Measurements from ENCODE around the gene WNK4.

Gene WNK4

GRCh38 chr17:42775534-42776098, 4.8 kb upstream of the WNK4 start (continued):
- TF ChIP-seq TSHZ2 (CRISPR knock-in tag; IDR thresholded peaks at IDR 0.05) (no peak), GLIS3 (CRISPR knock-in tag; IDR thresholded peaks at IDR 0.05) (no peak), ZFP3 (CRISPR knock-in tag; IDR thresholded peaks at IDR 0.05) (no peak)

GRCh38 chr17:42778570-42778969, 1.8 kb upstream of the WNK4 start:
- TF ChIP-seq PATZ1 (CRISPR knock-in tag; IDR thresholded peaks at IDR 0.05; ENCODE audit: borderline replicate concordance) (no peak), ZFP3 (CRISPR knock-in tag; IDR thresholded peaks at IDR 0.05) (no peak), ZC3H10 (CRISPR knock-in tag; IDR thresholded peaks at IDR 0.05) (no peak), OSR1 (CRISPR knock-in tag; IDR thresholded peaks at IDR 0.05) (no peak), SNAI2 (CRISPR knock-in tag; IDR thresholded peaks at IDR 0.05) (no peak), RARB (CRISPR knock-in tag; IDR thresholded peaks at IDR 0.05) (no peak), BACH2 (CRISPR knock-in tag; IDR thresholded peaks at IDR 0.05; ENCODE audit: borderline replicate concordance) (no peak), POU6F1 (CRISPR knock-in tag; IDR thresholded peaks at IDR 0.05; ENCODE audit: borderline replicate concordance, low read depth) (no peak), ZNF8 (CRISPR knock-in tag; IDR thresholded peaks at IDR 0.05) (no peak), CSDC2 (CRISPR knock-in tag; IDR thresholded peaks at IDR 0.05) (no peak), TCF4 (CRISPR knock-in tag; IDR thresholded peaks at IDR 0.05; ENCODE audit: borderline replicate concordance) (no peak), ESRRG (CRISPR knock-in tag; IDR thresholded peaks at IDR 0.05) (no peak), TOX (CRISPR knock-in tag; IDR thresholded peaks at IDR 0.05; ENCODE audit: borderline replicate concordance) (no peak)
- no peak for ATAC-seq

GRCh38 chr17:42779304-42779935, 990 bp upstream of the WNK4 start:
- no peak for TF ChIP-seq RARB (CRISPR knock-in tag; IDR thresholded peaks at IDR 0.05)
- no peak for TF ChIP-seq PPARA (CRISPR knock-in tag; IDR thresholded peaks at IDR 0.05; ENCODE audit: borderline replicate concordance)
- no peak for TF ChIP-seq ZFP30 (CRISPR knock-in tag; IDR thresholded peaks at IDR 0.05)

GRCh38 chr17:42780851-42781638, 635 bp downstream of the WNK4 start:
- peak; percentile 36 for ATAC-seq
- no peak for TF ChIP-seq OSR1 (CRISPR knock-in tag; IDR thresholded peaks at IDR 0.05)
- no peak for TF ChIP-seq ZFP30 (CRISPR knock-in tag; IDR thresholded peaks at IDR 0.05)
- no peak for TF ChIP-seq ZFP3 (CRISPR knock-in tag; IDR thresholded peaks at IDR 0.05)
- TF ChIP-seq CSDC2 (CRISPR knock-in tag; IDR thresholded peaks at IDR 0.05): no peak
- no peak for TF ChIP-seq RARB (CRISPR knock-in tag; IDR thresholded peaks at IDR 0.05)
- TF ChIP-seq ZNF8 (CRISPR knock-in tag; IDR thresholded peaks at IDR 0.05): no peak
- no peak for TF ChIP-seq TCF4 (CRISPR knock-in tag; IDR thresholded peaks at IDR 0.05; ENCODE audit: borderline replicate concordance)
- TF ChIP-seq ISL1 (CRISPR knock-in tag; IDR thresholded peaks at IDR 0.05): no peak
- TF ChIP-seq BACH2 (CRISPR knock-in tag; IDR thresholded peaks at IDR 0.05; ENCODE audit: borderline replicate concordance): no peak
- no peak for TF ChIP-seq TSHZ2 (CRISPR knock-in tag; IDR thresholded peaks at IDR 0.05)
- no peak for TF ChIP-seq ARNTL (CRISPR knock-in tag; IDR thresholded peaks at IDR 0.05; ENCODE audit: borderline replicate concordance, low read depth)
- no peak for TF ChIP-seq TOX (CRISPR knock-in tag; IDR thresholded peaks at IDR 0.05; ENCODE audit: borderline replicate concordance)
- TF ChIP-seq PPARA (CRISPR knock-in tag; IDR thresholded peaks at IDR 0.05; ENCODE audit: borderline replicate concordance): no peak

More at GRCh38 chr17:42779304-42779935, 990 bp upstream of the WNK4 start:
- no peak for ATAC-seq
